Neural crest cell (in vitro differentiated cells): ENCODE measurements around the gene DCAF4L1. TPM values are rescaled to one million over a fixed set of nuclear protein-coding genes. Genes with fewer than 3 reads are reported as not detected.

Experiments used
- DNase-seq: peaks from one replicate; pipeline ENCODE4 v3.0.0; 2021; ENCODE audit warnings: low read depth, mixed read lengths, low spot score
- H3K27ac Mint-ChIP-seq: one replicate; pipeline ENCODE4 v1.8.0; 2021; ENCODE audit warnings: mild to moderate bottlenecking, mixed read lengths; ENCODE audit not compliant: unreplicated experiment
- H3K27me3 Mint-ChIP-seq: 2 replicates; pipeline ENCODE4 v1.8.0; 2021; ENCODE audit warnings: low read depth, mild to moderate bottlenecking, mixed read lengths
- H3K36me3 Mint-ChIP-seq: 2 replicates; pipeline ENCODE4 v1.8.0; 2021; ENCODE audit warnings: low read depth, mild to moderate bottlenecking, mixed read lengths
- H3K4me1 Mint-ChIP-seq: 2 replicates; pipeline ENCODE4 v1.8.0; 2021; ENCODE audit warnings: mixed read lengths
- H3K4me3 Mint-ChIP-seq: one replicate; pipeline ENCODE4 v1.8.0; 2021; ENCODE audit warnings: mild to moderate bottlenecking, mixed read lengths
- H3K9me3 Mint-ChIP-seq: 2 replicates; pipeline ENCODE4 v1.8.0; 2021; ENCODE audit warnings: mixed read lengths
- total RNA-seq: library from RNA; stranded (reverse); gene quantifications from 2 replicates; pipeline ENCODE4 v1.2.1, GENCODE V29; 2021
- TF ChIP-seq, protein P1 (sequence below): fragments of 200-600 bp; sonication (generic); conservative IDR thresholded peaks from 2 replicates; pipeline ENCODE4 v1.5.0; 2021; ENCODE audit warnings: antibody characterized with exemption, mild to moderate bottlenecking

DCAF4L1 gene
- total RNA-seq, 1 donor from 2014 or later = 0.26 TPM

DNA sequence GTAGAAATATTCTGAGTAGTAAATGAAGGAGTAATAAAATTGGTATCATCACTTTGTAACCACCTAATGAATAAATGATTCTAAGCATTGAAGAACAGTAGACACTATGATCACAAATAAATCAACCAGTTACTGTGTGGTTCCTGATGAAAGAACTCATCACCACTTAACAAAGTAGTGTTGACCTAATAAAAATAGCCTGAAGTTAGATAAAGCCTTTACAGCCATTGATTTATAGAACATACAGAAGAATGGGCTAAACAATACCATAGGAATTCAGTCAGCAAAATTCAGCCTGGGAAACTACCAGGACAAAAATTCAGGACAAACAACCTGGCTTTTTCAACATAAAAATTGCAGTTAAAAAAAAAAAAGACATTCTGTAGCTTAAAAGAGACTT is 17.8 kb downstream of the DCAF4L1 start:
- Mint-ChIP-seq H3K27me3 (no peaks in the 10 kb centered on the region), H3K4me3 (no peak overlapping the region), H3K4me1 (no peaks in the 10 kb centered on the region), H3K27ac (no peak overlapping the region), H3K9me3 (no peaks in the 10 kb centered on the region), H3K36me3 (no peaks in the 10 kb centered on the region)
- TF ChIP-seq, protein P1, sequence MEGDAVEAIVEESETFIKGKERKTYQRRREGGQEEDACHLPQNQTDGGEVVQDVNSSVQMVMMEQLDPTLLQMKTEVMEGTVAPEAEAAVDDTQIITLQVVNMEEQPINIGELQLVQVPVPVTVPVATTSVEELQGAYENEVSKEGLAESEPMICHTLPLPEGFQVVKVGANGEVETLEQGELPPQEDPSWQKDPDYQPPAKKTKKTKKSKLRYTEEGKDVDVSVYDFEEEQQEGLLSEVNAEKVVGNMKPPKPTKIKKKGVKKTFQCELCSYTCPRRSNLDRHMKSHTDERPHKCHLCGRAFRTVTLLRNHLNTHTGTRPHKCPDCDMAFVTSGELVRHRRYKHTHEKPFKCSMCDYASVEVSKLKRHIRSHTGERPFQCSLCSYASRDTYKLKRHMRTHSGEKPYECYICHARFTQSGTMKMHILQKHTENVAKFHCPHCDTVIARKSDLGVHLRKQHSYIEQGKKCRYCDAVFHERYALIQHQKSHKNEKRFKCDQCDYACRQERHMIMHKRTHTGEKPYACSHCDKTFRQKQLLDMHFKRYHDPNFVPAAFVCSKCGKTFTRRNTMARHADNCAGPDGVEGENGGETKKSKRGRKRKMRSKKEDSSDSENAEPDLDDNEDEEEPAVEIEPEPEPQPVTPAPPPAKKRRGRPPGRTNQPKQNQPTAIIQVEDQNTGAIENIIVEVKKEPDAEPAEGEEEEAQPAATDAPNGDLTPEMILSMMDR = no peak
- no peak for DNase-seq

DNA sequence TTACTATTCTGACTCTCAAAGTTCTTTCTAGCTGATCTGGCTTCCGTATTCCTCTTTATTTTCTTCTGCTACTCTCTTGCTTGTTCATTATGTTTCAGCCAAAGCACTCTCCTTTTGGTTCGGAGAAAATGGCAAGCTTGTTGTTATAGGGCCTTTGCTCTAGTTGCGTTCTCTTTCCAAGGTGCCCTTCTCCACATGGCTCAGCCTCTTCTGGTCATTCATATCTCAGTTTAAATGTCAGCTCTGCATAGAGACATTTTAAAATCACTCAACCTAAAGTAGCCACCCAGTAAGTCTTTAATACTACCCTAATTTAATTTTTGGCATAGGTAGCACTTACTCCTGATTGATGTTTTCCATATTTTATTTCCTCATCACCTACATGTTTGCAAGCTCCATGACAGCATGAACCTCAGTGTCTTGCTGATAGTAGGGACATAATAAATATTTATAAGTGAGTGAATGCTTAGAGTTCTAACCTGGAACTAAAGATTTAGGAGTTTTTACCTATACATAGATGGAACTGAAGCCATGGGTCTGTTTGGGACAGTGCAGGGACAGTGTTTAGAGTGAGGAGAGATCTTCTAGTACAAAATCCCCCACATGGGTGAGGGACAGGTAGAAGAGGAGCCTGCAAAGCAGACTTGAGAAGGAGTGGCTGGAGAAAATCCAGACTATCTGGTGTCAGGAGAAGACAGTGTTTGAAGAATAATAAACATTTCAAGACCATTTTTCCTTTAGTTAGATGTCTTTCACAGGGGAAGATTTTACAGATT is 26.6 kb downstream of the DCAF4L1 start:
- Mint-ChIP-seq H3K36me3 (peaks cover 5% of the 10 kb centered on the region), H3K27ac (no peak overlapping the region), H3K4me3 (no peak overlapping the region), H3K9me3 (no peaks in the 10 kb centered on the region), H3K4me1 (peaks cover 3% of the 10 kb centered on the region), H3K27me3 (no peaks in the 10 kb centered on the region)
- no peak for DNase-seq
- TF ChIP-seq, protein P1 = no peak

DNA sequence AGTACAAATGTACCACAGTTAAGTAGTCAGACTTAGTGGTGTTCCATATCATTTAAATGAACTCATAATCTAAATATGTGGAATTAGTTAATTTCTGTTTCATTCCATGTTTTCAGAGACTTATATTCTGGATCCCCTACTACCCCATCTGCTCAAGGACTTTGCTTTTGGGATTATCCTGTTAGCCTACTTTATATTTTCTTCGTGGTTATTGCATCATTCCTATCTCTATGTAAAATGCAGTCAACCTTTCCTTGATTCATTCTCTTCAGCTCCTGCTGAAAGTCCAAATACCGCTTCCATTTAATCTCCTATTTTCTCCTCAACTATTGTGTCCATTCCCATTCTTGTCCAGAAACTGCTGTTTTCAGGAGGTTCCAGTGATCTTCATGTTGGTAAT is 33.9 kb downstream of the DCAF4L1 start:
- Mint-ChIP-seq H3K36me3 (peaks cover 10% of the 10 kb centered on the region), H3K27ac (no peak overlapping the region), H3K4me1 (no peaks in the 10 kb centered on the region), H3K27me3 (no peaks in the 10 kb centered on the region), H3K9me3 (no peaks in the 10 kb centered on the region), H3K4me3 (no peak overlapping the region)
- DNase-seq = no peak
- TF ChIP-seq, protein P1 = no peak

DNA sequence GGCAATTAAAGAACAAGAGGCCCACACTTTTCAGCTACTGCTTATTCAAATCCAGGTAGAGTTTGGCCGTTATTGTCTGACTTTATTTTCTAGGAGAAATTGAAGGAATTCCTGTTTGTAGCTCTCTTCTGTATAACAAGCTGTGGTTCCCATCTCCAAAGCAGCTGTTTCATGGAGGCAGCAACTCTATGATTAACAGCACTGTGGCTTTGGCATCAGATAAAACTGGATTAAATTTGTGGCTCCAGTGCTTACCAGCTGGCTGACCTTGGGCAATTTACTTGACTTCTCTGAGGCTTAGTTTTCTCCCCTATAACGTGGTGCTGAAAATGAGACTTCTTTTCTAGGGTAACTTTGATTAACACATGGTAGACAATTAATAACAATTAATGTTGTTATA is 36.9 kb downstream of the DCAF4L1 start:
- Mint-ChIP-seq H3K27me3 (no peaks in the 10 kb centered on the region), H3K4me1 (no peaks in the 10 kb centered on the region), H3K9me3 (no peaks in the 10 kb centered on the region), H3K4me3 (no peak overlapping the region), H3K27ac (no peak overlapping the region), H3K36me3 (peaks cover 16% of the 10 kb centered on the region)
- DNase-seq = no peak
- TF ChIP-seq, protein P1 = no peak

Other genes with a start within 250 kb of the DCAF4L1 start
- 28.4 and 28.5 TPM in 2 replicates for gene PHOX2B, start 233.0 kb upstream of the DCAF4L1 start, total RNA-seq
- gene TMEM33, start 46.3 kb upstream of the DCAF4L1 start, total RNA-seq = 73.9 and 74.7 TPM in 2 replicates
- gene SLC30A9, start 8.8 kb downstream of the DCAF4L1 start, total RNA-seq = 68.0 and 71.5 TPM in 2 replicates
- gene BEND4, start 170.9 kb downstream of the DCAF4L1 start, total RNA-seq = 0.40 and 1.0 TPM in 2 replicates